Stimulated activated CD4-positive, alpha-beta T cell treated with anti-CD3 and anti-CD28 coated beads, Interleukin-12 subunit alpha, Interleukin-12 subunit beta, amount 100 ng/mL, for 24 hours (primary cell): ENCODE measurements around the gene MYO1C.
A peak's percentile ranks its signal among the peaks of the same experiment; 100 is the strongest.
"Not testable (repeated sequence)": the region's sequence is repeated elsewhere in the genome, so short reads cannot be mapped to it uniquely, and the experiment has no call there.

Experiments
- DNase-seq, 2 experiments: peaks; one replicate each; pipeline ENCODE4 v3.0.0-alpha.2; 2020; ENCODE audit warnings: low read depth in 2 of 2

Gene MYO1C

GRCh38 chr17:1462164-1463112, 30.0 kb downstream of the MYO1C start:
- peak in 1 of 2 experiments; percentile 11 for DNase-seq

- DNase-seq = no peak
Measured at GRCh38 chr17:1461198-1461944, 31.1 kb downstream of the MYO1C start.

- DNase-seq = no peak
Measured at GRCh38 chr17:1460233-1460632, 32.3 kb downstream of the MYO1C start.

GRCh38 chr17:1455797-1456599, 36.5 kb downstream of the MYO1C start, which contains the start of gene CRK:
Gene CRK (minus strand): TSS chr17:1456232. CDS start chr17:1456117, 115 bp downstream.
- DNase-seq = peak; percentile 97 to 98

DNA sequence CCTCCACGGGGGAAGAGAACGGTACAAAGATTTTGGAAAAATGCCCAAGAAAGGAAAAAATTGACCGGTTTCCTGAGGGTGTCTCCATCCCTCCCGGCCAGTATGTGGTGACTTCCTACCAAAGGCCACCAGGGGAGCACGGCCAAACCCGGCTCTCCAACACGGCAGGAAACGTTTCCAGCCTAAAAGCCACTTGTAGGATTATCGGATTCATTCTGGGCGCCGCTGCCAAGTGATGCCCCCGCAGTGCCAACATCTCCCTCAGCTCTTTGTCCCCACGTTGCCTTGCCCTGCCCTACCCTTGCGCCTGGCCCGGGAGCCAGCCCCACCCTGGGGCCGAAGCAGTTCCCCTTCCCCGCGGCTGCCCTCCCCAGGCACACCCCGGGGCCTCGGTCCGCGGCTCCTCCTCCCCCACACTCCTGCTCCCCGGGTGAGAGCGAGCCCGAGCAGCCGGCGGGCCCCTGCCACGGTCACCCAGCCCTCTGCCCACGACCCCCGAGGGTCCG, 37.1 kb downstream of the MYO1C start:
- peak in 1 of 2 experiments; percentile 35 for DNase-seq

DNA sequence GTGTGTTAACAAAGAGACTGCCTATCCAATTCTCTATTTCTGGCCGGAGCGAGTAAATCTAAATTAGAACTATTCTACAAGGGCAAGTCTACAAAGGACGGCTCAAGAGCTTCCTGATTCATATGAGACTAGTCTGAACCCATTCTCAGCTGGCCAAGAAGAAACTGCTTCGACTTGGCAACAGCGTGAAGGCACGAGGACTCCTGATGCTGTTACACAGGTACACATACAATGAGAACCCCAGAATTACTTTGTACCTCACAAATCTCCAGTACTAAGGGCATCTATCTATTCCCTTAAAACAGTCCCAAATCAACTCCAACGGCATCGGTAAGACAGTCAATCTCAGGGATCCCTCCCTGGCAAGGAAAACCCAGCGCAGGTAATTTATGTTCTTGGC, 37.9 kb downstream of the MYO1C start:
- no peak for DNase-seq

GRCh38 chr17:1453694-1454093, 38.8 kb downstream of the MYO1C start:
- DNase-seq = not testable (repeated sequence)

- no peak for DNase-seq
Measured at GRCh38 chr17:1452836-1453235, 39.6 kb downstream of the MYO1C start.

DNA sequence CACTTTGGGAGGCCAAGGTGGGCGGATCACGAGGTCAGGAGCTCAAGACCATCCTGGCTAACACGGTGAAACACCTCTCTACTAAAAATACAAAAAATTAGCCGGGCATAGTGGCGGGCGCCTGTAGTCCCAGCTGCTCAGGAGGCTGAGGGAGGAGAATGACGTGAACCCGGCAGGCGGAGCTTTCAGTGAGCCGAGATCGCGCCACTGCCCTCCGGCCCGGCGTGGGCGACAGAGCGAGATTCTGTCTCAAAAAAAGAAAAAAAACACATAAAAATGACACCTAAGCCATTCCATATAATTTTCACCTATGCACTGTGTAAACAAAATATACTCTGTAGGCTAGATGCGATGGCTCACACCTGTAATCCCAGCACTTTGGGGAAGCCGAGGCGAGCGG, 42.2 kb downstream of the MYO1C start:
- not testable (repeated sequence) for DNase-seq

DNA sequence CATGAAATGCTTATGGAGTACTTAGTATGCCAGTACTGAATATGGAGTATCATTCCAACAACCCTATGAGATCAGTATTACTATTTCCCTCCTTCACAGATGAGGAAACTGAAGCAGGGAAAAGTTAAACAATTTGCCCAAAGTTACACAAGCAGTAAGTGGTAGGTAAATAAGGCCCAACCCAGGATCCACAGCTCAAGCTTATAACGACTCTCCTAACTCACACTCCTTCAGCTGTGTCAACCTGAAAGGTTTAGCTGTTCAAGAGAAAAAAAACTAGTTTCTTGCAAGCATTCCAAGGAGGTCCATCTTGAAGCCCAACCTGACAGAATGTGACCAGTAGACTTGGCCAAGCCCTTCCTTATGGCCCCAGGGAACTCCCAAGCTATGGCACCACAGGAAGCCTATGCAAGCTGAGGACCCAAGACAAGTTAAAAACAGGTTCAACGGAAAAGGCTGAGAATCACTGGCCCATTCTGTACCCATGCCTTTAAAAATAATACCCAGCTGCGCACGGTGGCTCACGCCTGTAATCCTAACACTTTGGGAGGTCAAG, 43.0 kb downstream of the MYO1C start:
- DNase-seq = no peak

- DNase-seq = no peak
Measured at GRCh38 chr17:1447052-1447451, 45.4 kb downstream of the MYO1C start.

DNA sequence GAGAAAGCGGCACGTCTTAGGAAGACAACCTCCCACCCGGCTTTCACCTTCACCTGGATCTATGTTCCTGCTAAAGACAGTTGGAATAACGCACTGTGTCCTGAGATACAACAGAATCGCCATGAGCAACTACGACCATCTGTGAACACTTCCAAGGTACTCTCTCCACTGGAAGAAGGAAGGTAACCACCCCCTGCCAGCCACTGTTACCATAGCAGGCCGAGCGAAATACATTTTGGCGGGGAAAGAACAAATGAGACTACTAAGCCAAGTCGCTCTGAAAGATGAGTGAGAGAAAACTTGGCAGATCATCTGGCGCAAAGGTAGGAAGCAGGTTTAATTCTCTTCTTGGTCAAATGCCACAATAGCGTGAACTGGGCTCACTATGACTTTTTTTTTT, 46.3 kb downstream of the MYO1C start:
- DNase-seq = no peak

DNA sequence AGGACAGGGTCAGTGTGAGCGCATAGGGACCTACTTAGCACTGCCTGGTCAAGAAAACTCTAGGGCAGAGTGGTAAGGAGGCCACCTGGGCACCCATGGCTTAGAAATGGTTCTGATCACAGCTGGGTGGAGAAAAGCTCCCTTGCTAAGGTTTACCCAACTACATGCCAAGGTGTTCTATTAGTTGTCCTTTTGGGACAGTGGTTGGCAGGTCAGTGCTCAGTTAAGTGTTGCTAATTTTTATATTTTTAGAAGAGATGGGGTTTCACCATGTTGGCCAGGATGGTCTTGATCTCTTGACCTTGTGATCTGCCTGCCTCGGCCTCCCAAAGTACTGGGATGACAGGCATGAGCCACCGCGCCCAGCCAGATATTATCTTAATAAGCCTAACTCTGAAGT, 46.8 kb downstream of the MYO1C start:
- DNase-seq = not testable (repeated sequence)

GRCh38 chr17:1442721-1443120, 49.8 kb downstream of the MYO1C start:
- not testable (repeated sequence) for DNase-seq

DNA sequence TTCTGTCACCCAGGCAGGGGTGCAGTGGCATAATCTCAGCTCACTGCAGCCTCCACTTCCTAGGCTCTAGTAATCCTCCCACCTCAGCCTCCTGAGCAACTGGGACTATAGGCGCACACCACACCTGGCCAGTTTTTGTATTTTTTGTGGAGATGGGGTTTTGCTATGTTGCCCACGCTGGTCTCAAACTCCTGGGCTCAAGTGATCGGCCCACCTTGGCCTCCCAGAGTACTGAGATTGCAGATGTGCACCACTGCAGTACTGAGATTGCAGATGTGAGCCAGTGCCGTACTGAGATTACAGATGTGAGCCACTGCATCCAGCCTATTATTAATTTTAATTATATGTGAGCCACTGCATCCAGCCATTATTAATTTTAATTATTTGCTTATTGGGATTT, 50.3 kb downstream of the MYO1C start:
- DNase-seq = no peak

GRCh38 chr17:1440921-1441320, 51.6 kb downstream of the MYO1C start:
- no peak for DNase-seq

- no peak for DNase-seq
Measured at GRCh38 chr17:1438593-1439083, 53.8 kb downstream of the MYO1C start.

- DNase-seq = no peak
Measured at GRCh38 chr17:1435326-1435725, 57.2 kb downstream of the MYO1C start.

GRCh38 chr17:1434150-1434549, 58.3 kb downstream of the MYO1C start:
- DNase-seq = no peak

GRCh38 chr17:1431631-1432104, 60.8 kb downstream of the MYO1C start:
- DNase-seq = no peak
